HCT116 (cell line): ENCODE measurements around the gene LRP2BP. TPM values are rescaled to one million over a fixed set of nuclear protein-coding genes. Genes with fewer than 3 reads are reported as not detected.

ENCODE experiments used
- ATAC-seq: fragments of 200-7000 bp; cut with Tn5 transposase; 2 replicates; pipeline ENCODE4 v1.9.1; 2020; ENCODE audit warnings: mild to moderate bottlenecking, moderate library complexity
- BruUV-seq: library from RNA; stranded (reverse); fragments of 400-500 nt; replicated peaks from 2 replicates; lab custom pipeline; 2021; lab: Mats Ljungman, UMichigan
- CTCF ChIA-PET: fragments of 300-600 bp; sonication (Branson Sonifier 250); formaldehyde crosslinking; loops from one replicate; lab custom pipeline; 2021; ENCODE audit warnings: antibody characterized with exemption; lab: Charles Lee
- POLR2A ChIA-PET: fragments of 300-600, 350-600 bp; sonication (Branson Sonifier 250); formaldehyde crosslinking; loops from one replicate; lab custom pipeline; 2021; ENCODE audit warnings: antibody characterized with exemption; lab: Charles Lee
- RAD21 ChIA-PET, 2 experiments: fragments of 300-600 bp; sonication (Branson Sonifier 250); formaldehyde crosslinking; loops; one replicate each; lab custom pipeline; 2023; ENCODE audit warnings: low total read pairs in 2 of 2; ENCODE audit not compliant: uncharacterized antibody in 2 of 2, unreplicated experiment in 2 of 2, low non-redundant PET in 1 of 2; lab: Charles Lee
- DNase-seq: peaks from one replicate; pipeline ENCODE4 v3.0.0-alpha.2; 2010; ENCODE audit warnings: low read depth, low spot score
- H2AFZ ChIP-seq: fragments of 200-600 bp; shearing (Covaris generic), sonication (generic); 2 replicates; pipeline ENCODE4 v1.6.1; 2017; ENCODE audit warnings: low read depth, mixed run types, mixed read lengths, antibody characterized with exemption, low read length; ENCODE audit not compliant: poor library complexity, severe bottlenecking
- H3K27ac ChIP-seq: 2 replicates; pipeline ENCODE4 v1.5.1; 2012; ENCODE audit warnings: low read depth, low read length
- H3K27me3 ChIP-seq: fragments of 200-600 bp; sonication (generic); 2 replicates; pipeline ENCODE4 v1.6.1; 2016; ENCODE audit warnings: mixed run types, low read length, mixed read lengths; ENCODE audit not compliant: insufficient read depth
- H3K36me3 ChIP-seq, 2 experiments: fragments of 200-500 bp in 1 of 2; fragments of 200-600 bp in 1 of 2; sonication (Bioruptor generic) in 1 of 2; sonication (generic) in 1 of 2; 2 replicates each; pipeline versions ENCODE4 v1.5.1 to v1.6.1; 2014 to 2016; ENCODE audit warnings: low read length in 2 of 2, inconsistent platforms in 1 of 2, mixed read lengths in 1 of 2, mixed run types in 1 of 2; ENCODE audit not compliant: insufficient read depth in 2 of 2, control insufficient read depth in 1 of 2
- H3K4me1 ChIP-seq, 2 experiments: fragments of 200-600 bp in 1 of 2; sonication (generic) in 1 of 2; 2 replicates each; pipeline versions ENCODE4 v1.5.1 to v1.6.1; 2012 to 2017; ENCODE audit warnings: low read length in 2 of 2, inconsistent platforms in 1 of 2, mild to moderate bottlenecking in 1 of 2, mixed read lengths in 1 of 2, mixed run types in 1 of 2, moderate library complexity in 1 of 2; ENCODE audit not compliant: insufficient read depth in 2 of 2, control insufficient read depth in 1 of 2
- H3K4me2 ChIP-seq: fragments of 200-600 bp; sonication (generic); 2 replicates; pipeline ENCODE4 v1.6.1; 2017; ENCODE audit warnings: mixed run types, low read length, mixed read lengths
- H3K4me3 ChIP-seq, 2 experiments: fragments of 200-600 bp in 1 of 2; sonication (generic) in 1 of 2; replicated peaks in 1 of 2; 2 replicates each; pipeline ENCODE4 v1.5.1; 2011 to 2016; ENCODE audit warnings: low read length in 2 of 2, control low read depth in 1 of 2, low read depth in 1 of 2, mild to moderate bottlenecking in 1 of 2, mixed read lengths in 1 of 2, mixed run types in 1 of 2
- H3K79me2 ChIP-seq: fragments of 200-600 bp; sonication (generic); 2 replicates; pipeline ENCODE4 v1.6.1; 2017; ENCODE audit warnings: mild to moderate bottlenecking, mixed run types, low read length, moderate library complexity, mixed read lengths; ENCODE audit not compliant: insufficient read depth
- H3K9ac ChIP-seq: fragments of 200-600 bp; sonication (generic); 2 replicates; pipeline ENCODE4 v1.6.1; 2016; ENCODE audit warnings: low read length, mixed read lengths
- H3K9me2 ChIP-seq: fragments of 200-600 bp; sonication (generic), shearing (Covaris generic); 2 replicates; pipeline ENCODE4 v1.6.1; 2017; ENCODE audit warnings: mixed run types, mild to moderate bottlenecking, moderate library complexity; ENCODE audit not compliant: insufficient read depth
- H3K9me3 ChIP-seq, 2 experiments: fragments of 200-500 bp in 1 of 2; fragments of 200-600 bp in 1 of 2; sonication (Bioruptor generic) in 1 of 2; sonication (generic) in 1 of 2; 2 replicates each; pipeline ENCODE4 v1.6.1; 2014 to 2017; ENCODE audit warnings: low read length in 2 of 2, mixed read lengths in 2 of 2, inconsistent platforms in 1 of 2, low read depth in 1 of 2, mild to moderate bottlenecking in 1 of 2, mixed run types in 1 of 2, moderate library complexity in 1 of 2; ENCODE audit not compliant: control insufficient read depth in 1 of 2, insufficient read depth in 1 of 2
- H4K20me1 ChIP-seq: fragments of 200-600 bp; sonication (generic), shearing (Covaris generic); 2 replicates; pipeline ENCODE4 v1.6.1; 2017; ENCODE audit warnings: mixed run types, mild to moderate bottlenecking, moderate library complexity; ENCODE audit not compliant: insufficient read depth
- EGR1 ChIP-seq: IDR thresholded peaks from 2 replicates; pipeline ENCODE4 v1.6.1; 2012; ENCODE audit warnings: low read depth
- FOSL1 ChIP-seq: IDR thresholded peaks from 2 replicates; pipeline ENCODE4 v1.6.1; 2012; ENCODE audit warnings: low read depth
- SIN3A ChIP-seq: IDR thresholded peaks from 2 replicates; pipeline ENCODE4 v1.6.1; 2012; ENCODE audit warnings: low read depth
- SRF ChIP-seq: IDR thresholded peaks from 2 replicates; pipeline ENCODE4 v1.6.1; 2012; ENCODE audit warnings: low read depth
- TCF7L2 ChIP-seq: IDR thresholded peaks from 2 replicates; pipeline ENCODE4 v1.7.0; 2011; ENCODE audit warnings: borderline replicate concordance, inconsistent platforms; ENCODE audit not compliant: insufficient read depth, insufficient read length; ENCODE audit errors: extremely low read depth
- YY1 ChIP-seq: IDR thresholded peaks from 2 replicates; pipeline ENCODE4 v1.6.1; 2011; ENCODE audit warnings: low read length, low read depth, moderate library complexity, mild to moderate bottlenecking; ENCODE audit not compliant: insufficient replicate concordance; ENCODE audit errors: extremely low read depth
- ZFX ChIP-seq: fragments of 450-650 bp; IDR thresholded peaks from 2 replicates; pipeline ENCODE4 v1.6.1; 2017
- ZNF274 ChIP-seq: fragments of 200-500 bp; sonication (Bioruptor generic); IDR thresholded peaks from 2 replicates; pipeline ENCODE4 v1.6.1; 2014; ENCODE audit warnings: mild to moderate bottlenecking, low read depth, low read length, inconsistent platforms
- intact Hi-C: fragments of 100-400 bp; cut with micrococcal nuclease; formaldehyde crosslinking; loops from 2 replicates; pipeline ENCODE4 v1.10.0; 2022
- total RNA-seq: library from RNA; stranded (reverse); gene quantifications from one replicate; pipeline ENCODE4 v1.2.1, GENCODE V29; 2021; ENCODE audit not compliant: unreplicated experiment
- TF ChIP-seq, protein P1 (sequence below): IDR thresholded peaks from 2 replicates; pipeline ENCODE4 v1.6.1; 2012

The LRP2BP gene
- total RNA-seq, 1 experiment from 2014 or later, result 2.9 TPM

DNA sequence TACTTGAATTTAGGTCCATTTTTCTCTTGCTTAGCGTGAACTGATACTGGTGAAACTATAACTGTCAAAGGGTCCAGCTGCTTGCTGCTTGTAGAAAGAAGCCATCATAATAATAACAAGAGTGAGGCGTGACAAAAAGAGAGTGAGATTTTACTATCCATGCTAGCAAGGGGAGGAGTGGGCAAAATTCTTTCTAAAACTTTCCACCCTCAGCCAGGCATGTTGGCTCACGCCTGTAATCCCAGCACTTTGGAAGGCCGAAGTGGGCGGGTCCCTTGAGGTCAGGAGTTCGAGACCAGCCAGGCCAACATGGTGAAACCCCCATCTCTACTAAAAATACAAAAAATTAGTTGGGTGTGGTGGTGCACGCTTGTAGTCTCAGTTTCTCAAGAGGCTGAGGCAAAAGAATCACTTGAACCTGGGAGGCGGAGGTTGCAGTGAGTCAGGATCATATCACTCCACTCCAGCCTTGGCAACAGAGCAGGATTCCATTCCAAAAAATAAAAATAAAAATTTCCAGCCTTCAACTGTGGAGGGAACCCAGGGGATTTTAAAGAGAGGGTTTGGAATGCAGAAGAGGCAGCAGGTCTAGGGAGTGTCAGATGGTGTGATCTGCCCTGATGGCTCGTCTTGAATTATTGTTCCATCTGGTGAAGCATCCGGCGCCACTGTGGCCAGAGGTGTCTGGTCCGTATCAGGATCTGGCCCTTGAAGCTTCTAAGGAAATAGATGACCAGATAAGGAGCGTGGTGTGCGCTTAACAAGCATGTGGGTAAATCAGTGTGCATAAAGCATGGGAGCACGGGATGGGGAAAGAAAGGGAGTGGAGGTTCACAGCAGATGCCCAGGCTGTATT lies 51.8 kb downstream of the LRP2BP start:
- Histone ChIP-seq H3K4me1 (no peaks in the 10 kb centered on the region), H3K4me3 (no peak overlapping the region), H2AFZ (no peak overlapping the region), H4K20me1 (no peaks in the 10 kb centered on the region), H3K9me2 (no peaks in the 10 kb centered on the region), H3K27ac (no peak overlapping the region), H3K9ac (no peak overlapping the region), H3K27me3 (no peaks in the 10 kb centered on the region), H3K36me3 (peaks cover 6 to 14% of the 10 kb centered on the region in 2 experiments; a peak in 3 of 4 replicates), H3K4me2 (no peak overlapping the region), H3K9me3 (no peaks in the 10 kb centered on the region), H3K79me2 (no peaks in the 10 kb centered on the region)
- no peak for TF ChIP-seq FOSL1
- no peak for TF ChIP-seq ZNF274
- TF ChIP-seq, protein P1, sequence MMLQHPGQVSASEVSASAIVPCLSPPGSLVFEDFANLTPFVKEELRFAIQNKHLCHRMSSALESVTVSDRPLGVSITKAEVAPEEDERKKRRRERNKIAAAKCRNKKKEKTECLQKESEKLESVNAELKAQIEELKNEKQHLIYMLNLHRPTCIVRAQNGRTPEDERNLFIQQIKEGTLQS, result no peak
- TF ChIP-seq EGR1, result no peak
- TF ChIP-seq SRF, result no peak
- TF ChIP-seq TCF7L2, result no peak
- TF ChIP-seq YY1, result no peak
- DNase-seq (no peak), ATAC-seq (no peak)
- POLR2A ChIA-PET, result no interaction called here
- RAD21 ChIA-PET, result no interaction called here
- intact Hi-C loops, result no loop called here
- CTCF ChIA-PET, result no interaction called here
- no TSS peak for BruUV-seq

- no peak for TF ChIP-seq ZFX
- no peak for TF ChIP-seq SIN3A
- TF ChIP-seq, all 23 proteins: peak for 0
- POLR2A ChIA-PET, result no interaction called here
- no peak for DNase-seq
- no peaks in the 10 kb centered on the region for H4K20me1 ChIP-seq
- RAD21 ChIA-PET, result no interaction called here
- no peaks in the 10 kb centered on the region for H3K27me3 ChIP-seq
- H2AFZ ChIP-seq, result no peak overlapping the region
- H3K36me3 ChIP-seq, result peaks cover 6 to 10% of the 10 kb centered on the region in 2 experiments; a peak in 2 of 4 replicates
- no peak for ATAC-seq
- no TSS peak for BruUV-seq
- intact Hi-C loops, result no loop called here
- no peak overlapping the region for H3K9ac ChIP-seq
- no peak overlapping the region for H3K4me3 ChIP-seq
- H3K79me2 ChIP-seq, result no peaks in the 10 kb centered on the region
- H3K4me2 ChIP-seq, result no peak overlapping the region
- no peaks in the 10 kb centered on the region for H3K9me3 ChIP-seq
- CTCF ChIA-PET, result no interaction called here
- H3K9me2 ChIP-seq, result no peaks in the 10 kb centered on the region
- no peak overlapping the region for H3K27ac ChIP-seq
- no peaks in the 10 kb centered on the region for H3K4me1 ChIP-seq
Measured at GRCh38 chr4:185341841-185342240, 53.9 kb downstream of the LRP2BP start.
